Measurements from ENCODE around the gene HSD17B13. TPM values are rescaled to one million over a fixed set of nuclear protein-coding genes. Genes with fewer than 3 reads are reported as not detected.

Gene HSD17B13
- polyA plus RNA-seq, 1 of the 3 experiments (the other 2 are of a cell fraction): 0.13 TPM

- CTCF ChIA-PET: no interaction called here
Measured at GRCh38 chr4:87268411-87268810, 54.3 kb downstream of the HSD17B13 start.

More at GRCh38 chr4:87268411-87268810, 54.3 kb downstream of the HSD17B13 start:
- POLR2A ChIA-PET: no interaction called here
- no peaks in the 10 kb centered on the region for H3K27me3 ChIP-seq (ENCODE audit: insufficient read depth)
- H3K9ac ChIP-seq: no peak overlapping the region
- no peaks in the 10 kb centered on the region for H4K20me1 ChIP-seq (ENCODE audit: insufficient read depth)
- no peak overlapping the region for H3K4me3 ChIP-seq (ENCODE audit: low read depth in 2 of 2, low read length in 1 of 2)
- H3K9me2 ChIP-seq: no peaks in the 10 kb centered on the region
- no peak overlapping the region for H3K4me2 ChIP-seq
- 94% methylated on average over 5 of the region's 5 CpGs for WGBS (ENCODE audit: low lambda C conversion rate)
- no peaks in the 10 kb centered on the region for H3K36me3 ChIP-seq (replicated peaks in 1 of 2; ENCODE audit: control insufficient read depth in 1 of 2, insufficient read depth in 2 of 2, low read length in 1 of 2)
- TF ChIP-seq RFX5 (IDR thresholded peaks at IDR 0.05; ENCODE audit: low read length): no peak
- TF ChIP-seq USF1 (IDR thresholded peaks at IDR 0.05; ENCODE audit: borderline replicate concordance, low read depth): no peak
- TF ChIP-seq RXRA (IDR thresholded peaks at IDR 0.05; ENCODE audit: borderline replicate concordance, low read depth): no peak
- TF ChIP-seq MEF2A (IDR thresholded peaks at IDR 0.05; ENCODE audit: borderline replicate concordance, low read depth): no peak
- no peak for TF ChIP-seq ELF1 (IDR thresholded peaks at IDR 0.05)
- no peak for TF ChIP-seq GATA2 (CRISPR knock-in tag; IDR thresholded peaks at IDR 0.05)
- no peak for TF ChIP-seq CHD2 (IDR thresholded peaks at IDR 0.05; ENCODE audit: low read length, partially characterized antibody)
- TF ChIP-seq YY1 (IDR thresholded peaks at IDR 0.05; ENCODE audit: low read depth): no peak
- TF ChIP-seq RAD21 (IDR thresholded peaks at IDR 0.05; ENCODE audit: low read length): no peak
- TF ChIP-seq EZH2phosphoT487 (IDR thresholded peaks at IDR 0.05; ENCODE audit: borderline replicate concordance, low read depth): no peak
- TF ChIP-seq GABPA (IDR thresholded peaks at IDR 0.05; ENCODE audit: low read depth): no peak
- TF ChIP-seq CTCF (IDR thresholded peaks at IDR 0.05): no peak
- no peak for TF ChIP-seq TAF1 (IDR thresholded peaks at IDR 0.05; ENCODE audit: borderline replicate concordance, low read depth, low read length)
- TF ChIP-seq RCOR1 (IDR thresholded peaks at IDR 0.05; ENCODE audit: low read length): no peak
- TF ChIP-seq, protein P1, sequence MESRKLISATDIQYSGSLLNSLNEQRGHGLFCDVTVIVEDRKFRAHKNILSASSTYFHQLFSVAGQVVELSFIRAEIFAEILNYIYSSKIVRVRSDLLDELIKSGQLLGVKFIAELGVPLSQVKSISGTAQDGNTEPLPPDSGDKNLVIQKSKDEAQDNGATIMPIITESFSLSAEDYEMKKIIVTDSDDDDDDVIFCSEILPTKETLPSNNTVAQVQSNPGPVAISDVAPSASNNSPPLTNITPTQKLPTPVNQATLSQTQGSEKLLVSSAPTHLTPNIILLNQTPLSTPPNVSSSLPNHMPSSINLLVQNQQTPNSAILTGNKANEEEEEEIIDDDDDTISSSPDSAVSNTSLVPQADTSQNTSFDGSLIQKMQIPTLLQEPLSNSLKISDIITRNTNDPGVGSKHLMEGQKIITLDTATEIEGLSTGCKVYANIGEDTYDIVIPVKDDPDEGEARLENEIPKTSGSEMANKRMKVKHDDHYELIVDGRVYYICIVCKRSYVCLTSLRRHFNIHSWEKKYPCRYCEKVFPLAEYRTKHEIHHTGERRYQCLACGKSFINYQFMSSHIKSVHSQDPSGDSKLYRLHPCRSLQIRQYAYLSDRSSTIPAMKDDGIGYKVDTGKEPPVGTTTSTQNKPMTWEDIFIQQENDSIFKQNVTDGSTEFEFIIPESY (IDR thresholded peaks at IDR 0.05; ENCODE audit: borderline replicate concordance, low read depth): no peak
- no peak for TF ChIP-seq SMC3 (IDR thresholded peaks at IDR 0.05; ENCODE audit: low read depth, low read length)
- no peak for TF ChIP-seq TCF12 (IDR thresholded peaks at IDR 0.05)
- no peak for TF ChIP-seq FOXM1 (IDR thresholded peaks at IDR 0.05; ENCODE audit: low read depth)
- H3K27ac ChIP-seq (ENCODE audit: low read depth in 2 of 2, low read length in 1 of 2): no peak overlapping the region
- H3K4me1 ChIP-seq (ENCODE audit: control insufficient read depth in 1 of 2, insufficient read depth in 2 of 2, low read depth in 1 of 2, low read length in 1 of 2): no peaks in the 10 kb centered on the region; a peak in 1 of 4 replicates
- DNase-seq: no peak
- no peaks in the 10 kb centered on the region for H3K9me3 ChIP-seq
- H2AFZ ChIP-seq (ENCODE audit: low read depth): no peak overlapping the region
- H3F3A ChIP-seq (replicated peaks; ENCODE audit: insufficient read depth): no peaks in the 10 kb centered on the region
- H3K79me2 ChIP-seq (ENCODE audit: insufficient read depth): no peaks in the 10 kb centered on the region
